ENCODE measurements around the gene B4GALT7. TPM values are rescaled to one million over a fixed set of nuclear protein-coding genes. Genes with fewer than 3 reads are reported as not detected.
"Not testable (repeated sequence)": the region's sequence is repeated elsewhere in the genome, so short reads cannot be mapped to it uniquely, and the experiment has no call there.

Gene B4GALT7
- total RNA-seq, 1 donor from 2014 or later, result 17.2 TPM

- Histone ChIP-seq H3K27me3 (ENCODE audit: low read depth) (no peaks in the 10 kb centered on the region), H3K4me3 (no peak overlapping the region), H3K27ac (replicated peaks) (no peak overlapping the region), H3K9me3 (replicated peaks) (no peaks in the 10 kb centered on the region), H3K36me3 (peaks cover under 1% of the 10 kb centered on the region), H3K4me1 (peaks cover 7% of the 10 kb centered on the region)
- no peak for TF ChIP-seq CTCF (IDR thresholded peaks at IDR 0.05; ENCODE audit: borderline replicate concordance)
- no peak for DNase-seq
- intact Hi-C loops (cut with micrococcal nuclease), result loop anchor here (10.0 kb wide), 1 partner anchor 343 kb away; no protein-coding TSS in a partner anchor
Measured at GRCh38 chr5:177612215-177612673, 12.3 kb downstream of the B4GALT7 start.

- no peak for DNase-seq
- no peak for TF ChIP-seq CTCF (IDR thresholded peaks at IDR 0.05; ENCODE audit: borderline replicate concordance)
- Histone ChIP-seq H3K4me1 (no peaks in the 10 kb centered on the region), H3K4me3 (no peak overlapping the region), H3K27ac (replicated peaks) (no peak overlapping the region), H3K27me3 (ENCODE audit: low read depth) (no peaks in the 10 kb centered on the region), H3K9me3 (replicated peaks) (no peaks in the 10 kb centered on the region), H3K36me3 (peaks cover 50% of the 10 kb centered on the region)
- intact Hi-C loops (cut with micrococcal nuclease), result no loop called here
Measured at GRCh38 chr5:177620560-177620959, 20.6 kb downstream of the B4GALT7 start.

- H3K36me3 ChIP-seq, result peaks cover 38% of the 10 kb centered on the region
- H3K9me3 ChIP-seq (replicated peaks); DNase-seq; H3K4me1 ChIP-seq; H3K27ac ChIP-seq (replicated peaks); H3K27me3 ChIP-seq (ENCODE audit: low read depth); intact Hi-C loops (cut with micrococcal nuclease); H3K4me3 ChIP-seq: not testable (repeated sequence)
Measured at GRCh38 chr5:177624172-177624571, 24.2 kb downstream of the B4GALT7 start.

GRCh38 chr5:177630186-177630585, 30.3 kb downstream of the B4GALT7 start:
- H3K9me3 ChIP-seq (replicated peaks); H3K4me1 ChIP-seq; DNase-seq; H3K27me3 ChIP-seq (ENCODE audit: low read depth); intact Hi-C loops (cut with micrococcal nuclease); H3K27ac ChIP-seq (replicated peaks); H3K4me3 ChIP-seq; H3K36me3 ChIP-seq: not testable (repeated sequence)

- H3K9me3 ChIP-seq (replicated peaks); H3K27me3 ChIP-seq (ENCODE audit: low read depth); H3K4me1 ChIP-seq; DNase-seq; intact Hi-C loops (cut with micrococcal nuclease); H3K27ac ChIP-seq (replicated peaks); H3K36me3 ChIP-seq; H3K4me3 ChIP-seq: not testable (repeated sequence)
Measured at GRCh38 chr5:177634912-177635311, 35.0 kb downstream of the B4GALT7 start.

- H3K36me3 ChIP-seq; H3K27me3 ChIP-seq (ENCODE audit: low read depth); H3K4me1 ChIP-seq; intact Hi-C loops (cut with micrococcal nuclease); H3K4me3 ChIP-seq; DNase-seq; H3K9me3 ChIP-seq (replicated peaks); H3K27ac ChIP-seq (replicated peaks): not testable (repeated sequence)
Measured at GRCh38 chr5:177645462-177645861, 45.5 kb downstream of the B4GALT7 start.

- DNase-seq; H3K4me3 ChIP-seq; H3K9me3 ChIP-seq (replicated peaks); H3K27me3 ChIP-seq (ENCODE audit: low read depth); H3K36me3 ChIP-seq; H3K27ac ChIP-seq (replicated peaks); intact Hi-C loops (cut with micrococcal nuclease); H3K4me1 ChIP-seq: not testable (repeated sequence)
Measured at GRCh38 chr5:177651235-177651634, 51.3 kb downstream of the B4GALT7 start.

GRCh38 chr5:177657846-177658245, 57.9 kb downstream of the B4GALT7 start:
- H3K27me3 ChIP-seq (ENCODE audit: low read depth); H3K4me3 ChIP-seq; H3K27ac ChIP-seq (replicated peaks); intact Hi-C loops (cut with micrococcal nuclease); H3K4me1 ChIP-seq; DNase-seq; H3K9me3 ChIP-seq (replicated peaks); H3K36me3 ChIP-seq: not testable (repeated sequence)

GRCh38 chr5:177658542-177658941, 58.6 kb downstream of the B4GALT7 start:
- H3K36me3 ChIP-seq; H3K27ac ChIP-seq (replicated peaks); H3K4me1 ChIP-seq; DNase-seq; H3K4me3 ChIP-seq; intact Hi-C loops (cut with micrococcal nuclease); H3K27me3 ChIP-seq (ENCODE audit: low read depth); H3K9me3 ChIP-seq (replicated peaks): not testable (repeated sequence)

Other genes starting within 250 kb of the B4GALT7 start
- gene LMAN2, start 248.5 kb upstream of the B4GALT7 start, total RNA-seq, result 60.0 TPM
- 4.6 TPM for gene RGS14, start 242.2 kb upstream of the B4GALT7 start, total RNA-seq
- gene SLC34A1, start 215.7 kb upstream of the B4GALT7 start, total RNA-seq, result not detected
- not detected for gene PFN3, start 199.5 kb upstream of the B4GALT7 start, total RNA-seq
- not detected for gene F12, start 190.6 kb upstream of the B4GALT7 start, total RNA-seq
- gene GRK6, start 173.5 kb upstream of the B4GALT7 start, total RNA-seq, result 15.6 TPM
- 2.1 TPM for gene PRR7, start 153.3 kb upstream of the B4GALT7 start, total RNA-seq
- gene DBN1, start 126.5 kb upstream of the B4GALT7 start, total RNA-seq, result 21.8 TPM
- 54.4 TPM for gene PDLIM7, start 102.5 kb upstream of the B4GALT7 start, total RNA-seq
- gene DOK3, start 90.3 kb upstream of the B4GALT7 start, total RNA-seq, result 3.3 TPM
- 29.7 TPM for gene DDX41, start 83.2 kb upstream of the B4GALT7 start, total RNA-seq
- gene FAM193B, start 45.6 kb upstream of the B4GALT7 start, total RNA-seq, result 21.5 TPM
- gene TMED9, start 7.9 kb upstream of the B4GALT7 start, total RNA-seq, result 68.7 TPM
- gene FAM153A, start 182.8 kb downstream of the B4GALT7 start, total RNA-seq, result 0.63 TPM